Measurements from ENCODE around the gene KCNJ14. TPM values are rescaled to one million over a fixed set of nuclear protein-coding genes. Genes with fewer than 3 reads are reported as not detected.
A peak's percentile ranks its signal among the peaks of the same experiment; 100 is the strongest.

Gene KCNJ14
- total RNA-seq, 2 experiments from 2014 or later, result 1.3 to 1.5 TPM

DNA sequence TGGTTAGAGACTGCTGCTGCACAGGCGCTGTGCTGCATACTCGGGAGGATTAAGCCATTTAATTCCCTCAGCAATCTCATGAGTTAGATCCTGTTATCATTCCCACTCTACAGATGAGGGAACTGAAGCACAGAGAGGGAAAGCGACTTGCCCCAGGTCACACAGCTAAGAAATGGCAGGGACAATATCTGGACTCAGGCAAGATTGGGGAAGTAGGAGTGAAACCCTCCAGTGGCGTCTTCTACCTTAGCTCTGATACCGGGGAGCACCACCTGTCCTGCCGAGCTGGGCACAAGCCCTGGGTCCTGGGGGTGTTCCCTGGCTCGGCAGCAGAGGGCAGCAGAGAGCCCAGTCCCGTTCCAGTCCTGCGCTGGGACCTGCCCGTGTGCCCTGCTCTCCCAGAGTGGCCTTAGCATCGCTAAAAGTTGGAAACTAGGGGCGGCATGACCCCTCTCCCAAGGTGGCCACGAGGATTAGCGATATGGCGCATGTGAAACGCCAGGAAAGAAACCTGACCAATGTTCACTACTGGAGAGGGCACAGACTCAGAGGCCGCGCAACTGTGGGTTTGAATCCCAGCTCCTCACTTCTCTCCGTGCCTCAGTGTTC, 34.3 kb downstream of the KCNJ14 start:
- ATAC-seq (peak; percentile 37), DNase-seq (peak; percentile 86)
- peaks cover 17% of the 10 kb centered on the region for H3K27me3 Mint-ChIP-seq
- H3K27ac Mint-ChIP-seq, result no peak overlapping the region
- TF ChIP-seq, protein P1, sequence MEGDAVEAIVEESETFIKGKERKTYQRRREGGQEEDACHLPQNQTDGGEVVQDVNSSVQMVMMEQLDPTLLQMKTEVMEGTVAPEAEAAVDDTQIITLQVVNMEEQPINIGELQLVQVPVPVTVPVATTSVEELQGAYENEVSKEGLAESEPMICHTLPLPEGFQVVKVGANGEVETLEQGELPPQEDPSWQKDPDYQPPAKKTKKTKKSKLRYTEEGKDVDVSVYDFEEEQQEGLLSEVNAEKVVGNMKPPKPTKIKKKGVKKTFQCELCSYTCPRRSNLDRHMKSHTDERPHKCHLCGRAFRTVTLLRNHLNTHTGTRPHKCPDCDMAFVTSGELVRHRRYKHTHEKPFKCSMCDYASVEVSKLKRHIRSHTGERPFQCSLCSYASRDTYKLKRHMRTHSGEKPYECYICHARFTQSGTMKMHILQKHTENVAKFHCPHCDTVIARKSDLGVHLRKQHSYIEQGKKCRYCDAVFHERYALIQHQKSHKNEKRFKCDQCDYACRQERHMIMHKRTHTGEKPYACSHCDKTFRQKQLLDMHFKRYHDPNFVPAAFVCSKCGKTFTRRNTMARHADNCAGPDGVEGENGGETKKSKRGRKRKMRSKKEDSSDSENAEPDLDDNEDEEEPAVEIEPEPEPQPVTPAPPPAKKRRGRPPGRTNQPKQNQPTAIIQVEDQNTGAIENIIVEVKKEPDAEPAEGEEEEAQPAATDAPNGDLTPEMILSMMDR (IDR thresholded peaks at IDR 0.05), result peak; percentile 97
- H3K4me1 Mint-ChIP-seq (ENCODE audit: low read depth), result peaks cover 25% of the 10 kb centered on the region
- H3K4me3 Mint-ChIP-seq, result no peak overlapping the region
- intact Hi-C loops (cut with micrococcal nuclease), result no loop called here
- ChIA-PET CTCF (interaction anchor here (0.6 to 4.1 kb wide), 41 partner anchors 9 to 299 kb away, joined by 3 to 60 read pairs (median 5); partner anchors contain the start of genes CARD8, GRWD1, KDELR1 and RPL18), POLR2A (interaction anchor here (0.5 to 1.0 kb wide), 4 partner anchors 9 to 1779 kb away, joined by 3 read pairs; no protein-coding TSS in a partner anchor)
- H3K9me3 Mint-ChIP-seq, result no peaks in the 10 kb centered on the region
- no peaks in the 10 kb centered on the region for H3K36me3 Mint-ChIP-seq (ENCODE audit: low read depth)

DNA sequence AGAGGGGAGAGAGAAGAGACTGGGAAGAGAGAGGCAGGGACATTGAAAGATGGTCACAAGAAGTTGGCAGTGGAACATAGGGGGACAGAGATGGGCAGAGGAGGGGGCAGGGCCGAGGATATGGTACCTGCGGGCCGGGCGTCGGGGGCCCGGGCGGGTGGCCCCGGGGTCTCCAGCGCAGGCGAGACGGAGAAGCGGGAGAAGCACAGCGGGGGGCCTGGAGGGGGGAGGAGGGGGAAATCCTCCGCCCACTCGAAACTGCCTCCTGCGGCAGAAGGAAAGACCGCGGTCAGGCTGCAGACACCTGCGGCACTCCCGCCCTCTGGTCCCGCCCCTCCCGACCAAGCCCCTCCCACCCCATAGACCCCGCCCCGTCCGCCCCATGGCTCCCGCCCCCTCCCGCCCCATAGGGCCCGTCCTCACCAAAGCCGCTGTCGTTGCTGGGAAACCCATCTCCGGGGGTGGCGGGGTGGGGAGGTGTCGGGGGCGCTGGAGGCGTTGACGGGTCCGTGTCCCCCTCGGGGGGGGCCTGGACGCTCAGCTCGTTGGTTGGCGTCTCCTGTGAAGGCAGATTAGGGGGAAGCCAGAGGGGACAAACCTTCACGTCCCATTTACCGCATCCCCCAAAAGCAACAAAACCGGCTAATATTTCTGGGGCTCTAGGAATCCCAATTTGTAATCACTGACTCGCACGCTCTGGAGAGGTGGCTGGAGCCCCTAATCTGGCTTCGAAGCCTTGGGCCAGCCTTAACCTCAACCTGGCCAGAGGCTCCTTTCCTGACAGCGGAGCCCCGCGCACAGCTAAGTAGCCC, 35.8 kb downstream of the KCNJ14 start:
- no peak overlapping the region for H3K27ac Mint-ChIP-seq
- DNase-seq (peak; percentile 74), ATAC-seq (peak; percentile 15)
- POLR2A ChIA-PET, result no interaction called here
- intact Hi-C loops (cut with micrococcal nuclease), result no loop called here
- no peaks in the 10 kb centered on the region for H3K36me3 Mint-ChIP-seq (ENCODE audit: low read depth)
- peaks cover 25% of the 10 kb centered on the region for H3K4me1 Mint-ChIP-seq (ENCODE audit: low read depth)
- peaks cover 24% of the 10 kb centered on the region for H3K27me3 Mint-ChIP-seq
- H3K4me3 Mint-ChIP-seq, result peak overlapping the region; percentile 40
- no peaks in the 10 kb centered on the region for H3K9me3 Mint-ChIP-seq
- CTCF ChIA-PET, result interaction anchor here (0.8 to 4.1 kb wide), 12 partner anchors 11 to 157 kb away, joined by 3 to 60 read pairs (median 8); partner anchors contain the start of gene KDELR1
- TF ChIP-seq, protein P1 (IDR thresholded peaks at IDR 0.05), result no peak

DNA sequence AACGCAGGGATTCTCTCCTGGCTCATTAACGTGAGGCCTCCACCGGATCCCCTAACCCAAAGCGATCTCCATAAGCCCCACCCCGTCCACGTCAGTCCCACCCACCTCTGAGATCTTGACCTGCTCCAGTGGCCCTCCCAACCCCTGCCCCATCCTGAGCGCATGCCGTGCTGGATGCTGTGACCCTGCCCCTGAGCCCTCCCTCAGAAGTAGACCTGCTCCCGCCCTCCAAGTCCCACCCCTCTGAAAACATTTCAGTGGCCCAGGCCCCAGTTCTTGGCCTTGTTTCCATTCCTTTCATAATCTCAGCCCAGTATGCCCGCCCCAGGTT, 36.4 kb downstream of the KCNJ14 start:
- peak overlapping the region; percentile 40 for H3K4me3 Mint-ChIP-seq
- H3K4me1 Mint-ChIP-seq (ENCODE audit: low read depth), result peaks cover 25% of the 10 kb centered on the region
- ChIA-PET POLR2A (no interaction called here), CTCF (interaction anchor here (3.7 kb wide), 1 partner anchor 117 kb away, joined by 28 read pairs; no protein-coding TSS in a partner anchor)
- peaks cover 24% of the 10 kb centered on the region for H3K27me3 Mint-ChIP-seq
- TF ChIP-seq, protein P1 (IDR thresholded peaks at IDR 0.05), result no peak
- intact Hi-C loops (cut with micrococcal nuclease), result no loop called here
- no peak for ATAC-seq
- DNase-seq, result no peak
- no peaks in the 10 kb centered on the region for H3K9me3 Mint-ChIP-seq
- H3K27ac Mint-ChIP-seq, result no peak overlapping the region
- no peaks in the 10 kb centered on the region for H3K36me3 Mint-ChIP-seq (ENCODE audit: low read depth)

DNA sequence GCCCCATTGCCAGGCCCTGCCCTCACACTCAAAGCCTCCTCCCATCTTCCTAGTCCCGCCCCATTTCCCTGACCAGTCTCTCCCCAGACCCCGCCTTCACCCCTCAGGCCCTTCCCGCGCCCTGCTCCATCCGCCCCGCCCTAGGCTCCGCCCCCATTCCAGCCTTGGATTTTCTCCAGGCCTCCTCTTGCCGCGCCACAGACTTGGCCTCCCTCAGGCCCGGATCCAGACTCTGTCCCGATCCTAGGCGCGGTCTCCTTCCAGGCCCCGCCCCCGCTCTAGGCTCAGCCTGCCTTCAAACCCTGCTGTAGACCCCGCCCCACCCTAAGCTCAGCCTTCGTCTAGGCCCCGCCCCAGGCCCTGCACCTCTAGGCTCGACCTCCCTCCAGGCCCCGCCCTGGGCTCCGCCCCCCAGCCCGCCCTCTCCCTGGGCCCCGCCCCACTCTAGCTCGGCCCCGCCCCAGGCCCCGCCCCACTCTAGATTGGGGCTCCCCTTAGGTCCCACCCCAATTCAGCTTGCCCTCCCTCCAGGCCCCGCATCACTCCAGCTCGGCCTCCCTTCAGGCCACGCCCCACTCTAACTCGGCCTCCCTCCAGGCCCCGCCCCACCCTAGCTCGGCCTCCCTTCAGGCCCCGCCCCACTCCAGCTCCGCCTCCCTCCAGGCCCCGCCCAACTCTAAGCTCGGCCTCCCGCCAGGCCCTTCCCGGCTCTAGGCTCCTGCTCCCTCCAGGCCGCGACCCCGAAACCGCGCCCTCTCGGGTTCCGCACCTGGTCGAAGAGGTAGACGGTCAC, 37.7 kb downstream of the KCNJ14 start:
- Mint-ChIP-seq H3K9me3 (no peaks in the 10 kb centered on the region), H3K4me1 (ENCODE audit: low read depth) (peaks cover 25% of the 10 kb centered on the region), H3K4me3 (peak overlapping the region; percentile 64), H3K36me3 (ENCODE audit: low read depth) (no peaks in the 10 kb centered on the region), H3K27me3 (peaks cover 24% of the 10 kb centered on the region), H3K27ac (peak overlapping the region; percentile 55)
- ATAC-seq (peak; percentile 83), DNase-seq (peak; percentile 89)
- TF ChIP-seq, protein P1 (IDR thresholded peaks at IDR 0.05), result no peak
- POLR2A ChIA-PET, result interaction anchor here (0.5 to 1.6 kb wide), 2 partner anchors 13 to 1246 kb away, joined by 4 read pairs; no protein-coding TSS in a partner anchor
- intact Hi-C loops (cut with micrococcal nuclease), result no loop called here
- CTCF ChIA-PET, result interaction anchor here (1.0 to 1.9 kb wide), 7 partner anchors 11 to 102 kb away, joined by 3 to 8 read pairs (median 4); partner anchors contain the start of gene KDELR1
